Globus pallidus (tissue), 1 donor: Measurements from ENCODE around the gene TPGS1.

Source experiments
- DNase-seq: peaks from one replicate; pipeline ENCODE4 v3.0.0-alpha.2; 2015; ENCODE audit warnings: low spot score

Gene TPGS1

DNA sequence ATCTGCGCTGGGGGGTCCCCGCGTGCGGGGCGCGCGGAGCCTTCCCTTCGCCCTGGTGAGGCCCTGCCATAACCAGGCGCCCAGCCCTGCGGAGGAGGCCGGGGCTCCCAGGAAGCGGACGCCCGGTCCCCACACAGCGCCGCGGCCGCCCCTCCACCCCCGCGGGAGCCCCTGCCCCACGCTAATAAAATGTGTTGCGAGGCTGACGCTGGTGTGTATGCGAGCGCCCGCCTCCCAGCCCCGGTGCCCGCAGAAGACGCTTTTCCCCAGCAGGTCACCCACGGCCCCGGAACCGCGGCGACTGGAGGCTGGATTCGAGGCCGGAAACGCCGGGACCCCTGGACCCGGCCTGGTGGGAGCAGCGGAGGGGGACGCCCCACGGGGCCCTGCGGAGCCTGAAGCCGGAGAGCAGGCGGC is 12.2 kb downstream of the TPGS1 start:
- DNase-seq: no peak

DNA sequence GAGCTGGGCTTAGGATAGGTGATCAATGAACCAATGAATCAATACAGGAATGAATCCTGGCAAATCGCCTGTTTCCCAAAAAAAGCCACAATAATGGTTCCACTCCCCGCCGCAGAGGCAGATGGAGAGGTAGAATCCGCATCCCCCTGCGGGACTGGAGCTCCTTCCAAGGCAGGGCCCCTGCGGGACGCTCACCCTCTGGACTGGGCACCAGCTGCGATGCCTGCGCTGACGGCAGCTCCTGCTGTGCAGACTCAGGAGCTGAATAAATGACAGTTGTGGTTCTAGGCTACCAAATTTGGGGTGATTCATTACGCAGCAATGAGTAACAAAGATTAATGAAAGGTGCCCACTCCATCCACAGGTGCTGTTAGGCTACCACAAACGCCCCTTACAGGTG is 15.4 kb downstream of the TPGS1 start:
- DNase-seq: no peak

DNA sequence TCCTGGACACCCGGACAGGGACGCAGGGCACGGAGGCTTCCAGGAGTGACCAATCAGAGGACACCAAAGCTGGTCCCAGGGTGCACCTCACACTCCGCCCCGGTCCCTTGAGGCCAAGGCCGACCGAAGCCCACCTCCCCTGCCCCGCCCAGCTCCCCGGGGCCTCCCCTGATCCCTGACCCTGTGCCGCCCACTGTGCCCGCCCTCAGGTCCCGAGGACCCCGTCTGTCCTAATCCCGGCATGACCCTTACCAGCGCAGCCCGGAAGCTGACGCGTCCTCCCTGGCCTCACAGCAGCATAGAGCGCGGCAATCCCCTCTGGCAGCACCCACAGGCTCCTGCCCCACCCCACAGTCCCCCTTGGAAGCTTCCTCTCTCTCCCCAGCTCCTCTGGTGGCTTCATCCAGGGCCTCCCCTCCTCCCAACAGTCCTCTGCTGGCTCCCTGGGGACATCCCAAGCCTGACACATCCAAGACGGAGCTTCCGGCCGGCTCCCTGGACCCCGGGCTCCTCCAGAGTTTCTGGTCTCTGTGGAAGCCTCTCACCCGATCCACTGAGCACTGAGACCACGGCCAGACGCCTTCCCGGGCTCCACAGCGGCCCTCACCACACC is 16.9 kb downstream of the TPGS1 start:
- no peak for DNase-seq

DNA sequence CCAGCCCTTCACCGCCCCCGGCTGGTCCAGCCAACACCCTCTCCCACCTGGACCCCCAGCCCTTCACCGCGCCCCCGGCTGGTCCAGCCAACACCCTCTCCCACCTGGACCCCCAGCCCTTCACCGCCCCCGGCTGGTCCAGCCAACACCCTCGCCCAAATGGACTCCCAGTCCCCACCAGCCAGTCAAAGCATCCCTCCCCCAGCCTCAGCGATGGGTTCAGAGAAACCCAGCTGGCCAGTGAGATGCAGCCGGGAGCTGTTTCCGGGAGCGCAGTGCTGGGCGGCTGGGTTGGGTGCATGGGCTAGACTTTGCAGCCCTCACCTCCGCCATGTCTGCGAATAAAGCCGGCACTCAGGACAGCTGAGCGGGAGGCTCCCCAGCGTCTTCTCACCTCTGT is 17.7 kb downstream of the TPGS1 start:
- no peak for DNase-seq

DNA sequence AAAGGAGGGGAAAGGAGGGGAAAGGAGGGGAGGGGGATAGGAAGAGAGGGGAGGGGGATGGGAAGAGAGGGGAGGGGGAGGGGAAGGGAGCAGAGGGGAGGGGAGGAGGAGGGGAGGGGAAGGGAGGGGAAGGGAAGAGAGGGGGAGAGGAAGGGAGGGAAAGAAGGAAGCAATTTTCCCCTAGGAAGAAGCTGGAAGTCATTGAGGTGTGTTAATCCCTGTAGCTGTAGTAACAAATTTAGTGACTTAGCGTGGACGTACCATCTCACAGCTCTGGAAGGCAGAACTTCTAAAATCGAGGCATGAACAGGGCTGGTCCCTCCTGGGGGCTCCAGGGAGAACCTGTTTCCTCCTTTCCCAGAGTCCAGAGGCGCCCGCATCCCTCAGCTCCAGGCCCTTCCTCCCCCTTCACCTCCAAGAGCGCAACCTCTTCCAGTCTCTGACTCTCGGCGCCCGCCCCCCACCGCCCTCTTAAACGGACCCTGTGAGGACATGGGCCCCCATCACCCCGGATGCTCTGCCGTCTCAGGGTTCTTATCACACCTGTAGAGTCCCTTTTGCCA is 18.6 kb downstream of the TPGS1 start:
- no peak for DNase-seq

DNA sequence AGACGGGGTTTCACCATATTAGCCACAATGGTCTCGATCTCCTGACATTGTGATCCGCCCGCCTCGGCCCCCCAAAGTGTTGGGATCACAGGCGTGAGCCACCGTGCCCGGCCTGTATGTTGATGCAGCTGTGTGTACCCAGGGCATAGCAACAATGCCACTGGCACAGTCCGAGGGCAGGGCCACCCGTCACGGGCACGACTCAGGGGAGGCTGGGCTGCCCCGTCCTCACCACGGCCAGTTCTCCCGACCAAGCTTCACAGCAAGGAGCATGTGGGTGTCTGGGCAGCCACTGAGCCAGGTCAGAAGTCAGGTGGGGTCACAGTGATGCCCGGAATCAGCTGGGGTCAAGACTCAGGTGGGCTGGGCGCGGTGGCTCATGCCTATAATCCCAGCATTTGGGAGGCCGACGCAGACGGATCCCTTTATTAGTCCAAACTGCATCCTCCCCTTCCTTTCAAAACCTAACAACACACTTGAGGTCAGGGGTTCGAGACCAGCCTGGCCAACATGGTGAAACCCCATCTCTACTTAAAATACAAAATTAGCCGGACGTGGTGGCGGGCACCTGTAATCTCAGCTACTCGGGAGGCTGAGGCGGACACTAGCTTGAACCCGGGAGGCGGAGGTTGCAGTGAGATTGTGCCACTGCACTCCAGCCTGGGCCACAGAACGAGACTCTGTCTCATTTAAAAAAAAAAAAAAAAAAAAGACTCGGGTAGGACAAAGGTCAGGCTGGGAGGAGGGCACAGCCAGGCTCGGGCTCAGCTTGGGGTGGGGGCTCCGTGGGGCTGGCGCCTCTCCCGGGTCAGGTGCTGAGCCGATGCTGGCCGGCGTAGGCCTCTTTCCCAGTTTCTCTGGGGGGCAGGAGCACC is 23.1 kb downstream of the TPGS1 start:
- DNase-seq: no peak

DNA sequence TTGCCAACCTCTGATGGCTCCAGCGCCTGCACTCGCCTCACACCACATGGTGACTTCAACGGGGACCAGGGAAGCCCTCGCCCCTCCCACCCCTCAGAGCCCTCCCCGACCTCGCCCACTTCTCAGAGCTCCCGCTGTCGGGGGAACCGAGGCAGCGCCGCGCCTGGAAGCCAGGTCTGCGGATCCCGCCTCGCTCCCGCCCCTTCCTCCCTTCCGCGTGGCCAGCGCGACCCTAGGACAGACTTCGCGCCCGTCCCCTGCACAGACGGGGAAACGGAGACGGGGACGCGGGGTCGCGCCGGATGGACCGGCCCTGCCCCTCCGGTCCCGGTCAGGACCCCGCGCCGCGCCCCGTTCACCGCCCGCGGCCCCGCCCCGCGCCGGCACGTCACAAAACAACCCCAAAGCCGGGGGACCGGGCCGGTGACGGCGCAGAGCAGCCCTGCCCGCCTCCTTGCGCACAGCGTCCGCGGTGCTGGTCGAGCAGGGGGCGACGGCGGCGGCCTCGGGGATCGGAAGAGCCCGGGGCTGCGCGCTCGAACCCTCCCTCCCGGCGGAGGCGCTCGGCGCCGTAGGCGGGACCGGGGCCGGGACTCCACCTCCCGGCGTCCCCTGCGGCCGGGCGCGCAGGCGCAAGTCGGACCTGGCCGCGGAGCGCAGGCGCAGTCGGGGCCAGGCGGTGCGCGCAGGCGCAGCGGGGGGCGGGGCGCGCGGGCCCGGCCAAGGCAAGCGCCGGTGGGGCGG is 23.9 kb downstream of the TPGS1 start:
- peak; percentile 71 for DNase-seq

DNA sequence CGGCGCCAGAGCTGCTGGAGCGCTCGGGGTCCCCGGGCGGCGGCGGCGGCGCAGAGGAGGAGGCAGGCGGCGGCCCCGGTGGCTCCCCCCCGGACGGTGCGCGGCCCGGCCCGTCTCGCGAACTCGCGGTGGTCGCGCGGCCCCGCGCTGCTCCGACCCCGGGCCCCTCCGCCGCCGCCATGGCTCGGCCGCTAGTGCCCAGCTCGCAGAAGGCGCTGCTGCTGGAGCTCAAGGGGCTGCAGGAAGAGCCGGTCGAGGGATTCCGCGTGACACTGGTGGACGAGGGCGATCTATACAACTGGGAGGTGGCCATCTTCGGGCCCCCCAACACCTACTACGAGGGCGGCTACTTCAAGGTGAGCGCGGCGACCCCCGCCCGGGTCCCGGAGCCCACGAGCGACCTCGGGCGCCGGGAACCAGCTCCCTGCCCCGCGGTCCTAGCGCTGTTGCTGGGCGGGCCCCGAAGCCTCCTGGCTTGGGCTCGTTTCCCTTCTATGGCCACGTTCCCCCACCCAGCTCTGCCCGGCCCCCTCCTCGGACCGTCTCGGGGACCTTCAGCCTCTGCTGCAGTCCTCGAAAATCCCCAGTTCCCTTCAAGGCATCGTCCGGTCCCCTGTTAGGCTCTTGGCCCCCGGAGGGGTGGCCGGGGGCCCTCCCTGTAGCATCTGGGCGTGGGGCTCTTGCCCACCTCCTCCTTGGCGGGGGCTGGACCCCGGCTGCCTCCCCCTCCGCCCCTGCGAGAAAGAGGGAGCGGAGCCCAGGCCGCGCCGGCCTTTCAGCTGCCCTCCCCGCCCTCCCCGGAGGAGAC is 24.7 kb downstream of the TPGS1 start, which contains the start of gene CDC34:
CDC34 (plus strand) TSS at position 8 of the 808 bp plus-strand sequence; CDS start at position 180, 172 bp downstream.
- no peak for DNase-seq

DNA sequence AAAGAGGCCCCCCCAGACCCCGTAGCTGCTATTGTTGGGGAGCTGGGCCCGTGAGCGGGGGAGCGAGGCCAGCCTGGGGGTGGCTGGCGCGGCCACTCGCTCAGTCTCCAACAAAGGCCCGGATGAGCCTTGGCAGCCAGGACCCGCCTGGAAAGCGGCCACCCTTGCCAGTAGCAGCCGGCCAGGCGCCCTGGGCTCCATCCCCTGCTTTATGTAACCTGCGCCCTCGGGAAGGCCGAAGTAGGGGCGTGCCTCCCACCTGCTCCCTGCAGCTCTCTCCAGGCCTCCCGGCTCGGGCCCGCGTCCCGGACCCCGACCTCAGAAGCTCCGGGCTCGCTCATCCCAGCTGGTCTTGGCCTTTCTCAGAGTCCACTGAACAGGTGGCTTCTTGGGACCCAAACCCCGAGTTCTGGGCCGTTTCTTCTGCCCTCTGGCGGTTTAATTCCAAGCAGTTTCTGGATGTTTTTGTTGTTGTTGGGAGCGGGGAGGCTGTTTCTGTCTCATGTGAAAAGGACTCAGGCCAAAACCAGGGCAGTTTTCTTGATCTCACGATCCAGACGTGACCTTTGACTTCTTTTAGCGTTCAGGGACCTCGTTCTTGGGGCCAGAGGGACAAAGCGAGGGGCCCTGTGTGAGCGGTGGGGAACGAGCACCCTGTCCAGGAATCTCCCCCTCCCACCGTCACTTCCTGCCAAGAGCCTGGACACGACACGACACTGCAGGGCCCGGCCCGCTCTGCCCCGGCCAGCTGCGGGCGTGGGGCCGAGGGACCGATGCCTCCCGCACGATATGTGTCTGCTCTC is 25.5 kb downstream of the TPGS1 start:
- DNase-seq: peak; percentile 82

DNA sequence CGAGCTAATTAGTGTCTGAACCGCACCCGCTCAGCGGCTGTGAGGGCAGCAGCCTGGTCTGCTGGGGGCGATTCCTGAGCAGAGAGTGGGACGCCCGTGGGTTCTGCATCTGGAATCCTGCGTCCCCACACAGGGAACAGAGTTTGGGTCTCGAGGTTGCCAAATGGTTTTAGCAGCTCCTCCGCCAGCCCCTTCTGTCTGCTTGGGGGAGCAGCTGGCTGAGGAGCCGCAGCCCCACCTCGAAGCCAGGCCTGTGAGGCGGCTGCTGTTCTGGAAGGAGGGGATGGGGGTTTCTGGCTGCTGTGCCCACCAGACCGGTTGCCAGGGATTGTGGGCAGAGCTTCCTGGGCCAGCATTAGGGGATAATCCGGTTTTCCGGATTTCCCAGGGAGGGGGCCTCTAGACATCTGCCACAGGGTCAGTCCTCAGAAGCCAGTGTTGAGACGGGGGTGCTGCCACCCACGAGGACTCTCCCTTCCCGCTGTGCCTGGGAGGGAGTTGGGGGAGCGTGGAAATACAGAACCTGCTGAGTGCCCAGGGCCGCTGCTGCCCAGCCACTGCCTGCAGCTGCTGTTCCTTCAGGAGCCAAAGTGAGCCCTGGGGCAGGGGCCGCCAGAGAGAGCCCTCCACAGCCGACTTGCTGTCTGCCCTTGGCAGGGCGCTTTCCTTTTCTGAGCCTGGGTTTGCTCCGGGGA is 26.2 kb downstream of the TPGS1 start:
- DNase-seq: no peak

DNA sequence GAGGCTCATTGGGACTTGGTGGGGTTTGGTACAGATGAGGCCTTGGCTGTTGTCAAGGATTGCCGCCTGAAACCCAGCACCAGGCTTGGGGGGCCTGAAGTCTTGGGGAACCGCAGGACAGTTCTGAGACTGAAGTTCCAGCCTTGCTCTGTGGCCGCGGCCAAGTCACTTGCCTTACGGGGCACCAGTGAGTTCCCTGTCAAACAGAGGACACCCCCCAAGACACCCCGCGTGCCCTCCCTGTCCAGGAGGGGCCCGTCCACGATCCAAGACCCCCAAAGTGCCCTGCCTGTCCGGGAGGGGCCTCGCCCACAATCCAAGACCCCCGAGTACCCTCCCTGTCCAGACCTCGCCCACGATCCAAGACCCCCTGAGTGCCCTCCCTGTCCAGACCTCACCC is 26.8 kb downstream of the TPGS1 start:
- no peak for DNase-seq

DNA sequence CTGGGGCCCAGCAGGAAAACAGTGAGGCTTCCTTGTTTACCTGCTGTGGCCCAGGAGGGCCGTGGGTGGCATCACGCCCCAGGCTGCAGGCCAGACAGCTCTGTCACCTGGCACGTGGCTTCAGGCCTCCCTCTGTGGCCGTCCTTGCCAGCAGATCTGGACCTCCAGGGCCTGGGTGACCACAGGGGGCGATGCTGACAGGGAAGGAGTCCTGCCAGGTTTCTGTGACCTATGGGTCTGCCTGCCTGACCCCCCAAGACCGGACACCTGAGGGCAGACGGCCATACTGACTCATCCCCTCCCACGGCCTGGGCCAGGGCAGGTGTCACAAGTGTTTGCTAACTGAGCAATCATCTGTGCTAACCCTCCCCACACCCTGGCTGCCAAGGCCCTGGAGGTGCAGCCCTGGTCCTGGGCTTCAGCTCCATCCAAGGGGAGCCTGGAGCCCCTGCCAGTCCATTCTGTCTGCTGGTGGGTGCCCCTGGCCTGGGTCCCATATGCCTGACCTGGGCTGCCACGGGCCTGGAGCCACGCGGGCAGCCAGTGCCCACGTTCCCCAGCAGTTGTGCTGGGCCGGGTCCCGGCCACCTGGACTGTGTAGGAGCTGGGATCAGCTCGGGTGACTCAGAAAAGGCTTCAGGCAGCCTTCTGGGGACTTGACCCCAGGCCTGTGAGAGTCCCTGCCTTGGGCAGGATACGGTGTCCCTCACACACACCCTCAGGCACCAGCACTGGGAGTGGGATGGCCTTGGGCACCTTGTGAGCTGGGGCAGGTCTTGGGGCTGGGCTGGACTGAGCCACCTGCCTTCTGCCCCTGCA is 27.9 kb downstream of the TPGS1 start:
- no peak for DNase-seq

DNA sequence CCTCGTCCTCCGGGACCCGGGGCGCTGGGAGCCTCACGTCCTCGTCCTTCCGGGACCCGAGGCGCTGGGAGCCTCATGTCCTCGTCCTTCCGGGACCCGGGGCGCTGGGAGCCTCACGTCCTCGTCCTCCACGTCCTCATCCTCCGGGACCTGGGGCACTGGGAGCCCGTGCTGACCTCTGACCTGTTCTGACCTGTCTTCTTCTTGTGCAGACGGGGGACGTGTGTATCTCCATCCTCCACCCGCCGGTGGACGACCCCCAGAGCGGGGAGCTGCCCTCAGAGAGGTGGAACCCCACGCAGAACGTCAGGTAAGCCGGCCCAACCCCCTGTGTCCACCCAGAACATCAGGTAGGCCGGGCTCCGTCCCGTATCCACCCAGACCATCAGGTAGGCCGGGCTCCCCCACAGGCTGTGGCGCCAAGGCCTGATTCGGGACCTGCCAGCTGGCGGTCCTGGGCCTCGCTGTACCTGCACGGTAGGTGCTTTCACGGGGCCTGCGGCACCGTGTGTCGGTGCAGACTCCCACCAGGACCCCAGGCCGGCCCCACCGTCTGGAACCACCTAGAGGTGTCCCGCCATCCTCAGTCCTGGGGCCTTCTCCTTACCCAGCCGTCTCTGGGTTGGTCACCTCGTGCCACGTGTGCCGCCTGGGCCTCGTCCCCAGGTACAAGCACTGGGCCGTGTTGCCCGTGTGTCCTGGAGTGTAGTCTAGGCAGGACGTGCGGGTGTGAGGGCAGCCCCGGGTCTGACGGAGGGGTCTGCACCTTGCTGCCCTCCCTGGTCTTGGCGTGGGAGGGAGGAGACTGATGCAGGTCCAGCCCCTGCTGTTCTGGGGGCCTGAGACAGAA is 29.0 kb downstream of the TPGS1 start:
- DNase-seq: no peak

DNA sequence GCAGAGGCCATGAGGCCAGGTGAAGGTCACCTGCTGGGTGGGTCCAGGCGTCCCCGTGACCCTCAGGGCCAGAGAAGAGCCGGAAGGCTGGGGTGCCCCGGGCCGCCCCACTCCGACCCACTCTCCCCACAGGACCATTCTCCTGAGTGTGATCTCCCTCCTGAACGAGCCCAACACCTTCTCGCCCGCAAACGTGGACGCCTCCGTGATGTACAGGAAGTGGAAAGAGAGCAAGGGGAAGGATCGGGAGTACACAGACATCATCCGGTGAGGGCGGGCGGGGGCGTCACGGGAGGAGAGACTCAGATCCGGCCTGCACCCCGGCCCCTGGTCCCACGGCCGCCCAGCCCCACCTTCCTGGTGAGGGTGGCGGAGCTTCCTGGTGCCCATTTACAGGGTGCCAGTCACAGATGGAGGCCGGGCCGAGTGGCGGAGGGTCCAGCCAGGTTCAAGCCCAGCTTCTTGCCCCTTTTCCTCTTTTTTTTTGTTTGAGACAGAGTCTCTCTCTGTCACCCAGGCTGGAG is 29.6 kb downstream of the TPGS1 start:
- DNase-seq: no peak

DNA sequence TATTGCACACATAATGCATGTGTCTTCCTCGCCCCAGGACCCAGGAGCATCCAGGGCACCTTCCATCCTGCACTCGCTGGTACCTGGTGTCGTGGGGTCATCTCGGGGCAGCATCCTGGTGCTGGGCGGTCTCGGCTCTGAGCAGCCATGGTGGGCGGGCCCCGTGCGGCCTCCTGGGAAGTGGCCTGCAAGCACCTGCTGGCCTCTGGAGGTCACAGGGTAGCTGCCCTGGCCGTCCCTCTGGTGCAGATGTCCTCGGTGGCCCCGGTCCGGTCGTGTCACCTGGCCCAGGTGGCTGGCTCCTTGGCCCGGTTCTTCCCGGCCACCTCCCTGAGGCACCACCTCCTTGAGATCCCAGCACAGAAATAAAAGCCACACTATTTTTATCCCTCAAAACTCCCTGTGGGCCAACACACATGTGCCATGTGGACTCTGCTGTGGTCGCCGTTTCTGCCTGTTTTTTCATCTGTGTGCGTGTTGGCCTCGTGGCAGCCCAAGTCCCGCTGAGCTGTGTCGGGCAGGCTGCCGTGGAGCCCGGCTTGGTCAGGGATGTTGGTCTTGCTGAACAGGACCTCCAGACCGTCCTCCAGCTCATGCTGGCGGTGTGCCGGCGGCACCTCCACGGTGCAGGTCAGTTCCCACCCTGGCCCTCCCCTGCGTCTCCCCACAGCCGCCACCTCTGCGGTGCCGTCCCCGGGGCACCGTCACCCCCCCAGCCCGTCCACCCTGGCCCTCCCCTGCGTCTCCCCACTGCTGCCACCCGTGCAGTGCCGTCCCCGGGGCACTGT is 31.5 kb downstream of the TPGS1 start:
- no peak for DNase-seq

DNA sequence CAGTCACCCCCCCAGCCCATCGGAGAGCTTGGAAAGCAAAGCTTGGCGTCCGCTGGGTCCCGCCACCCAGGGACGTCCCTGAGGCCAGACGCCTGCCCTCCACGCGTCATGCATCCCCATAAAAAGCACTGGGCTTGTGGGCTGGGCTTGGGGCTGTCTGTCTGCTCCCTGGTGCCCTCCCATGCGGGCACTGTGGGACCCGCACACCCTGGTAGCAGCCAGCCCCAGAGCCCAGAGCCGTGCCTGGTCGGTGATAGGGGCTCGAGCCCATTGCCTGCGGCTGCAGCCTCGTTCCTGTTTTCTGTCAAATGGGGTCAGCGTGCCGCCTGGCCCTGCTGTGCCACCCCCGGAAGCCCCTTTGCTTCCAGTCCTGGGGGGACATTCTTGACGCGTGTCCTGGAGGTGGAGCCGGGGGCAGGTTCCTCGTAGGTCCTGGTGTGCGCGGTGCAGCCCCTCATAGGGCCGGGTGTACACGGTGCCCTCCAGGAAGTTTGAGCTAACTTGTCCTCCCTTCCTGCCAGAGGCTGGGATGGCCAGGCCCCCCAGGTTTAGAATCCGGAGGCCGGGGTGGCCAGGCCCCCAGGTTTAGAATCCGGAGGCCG is 32.2 kb downstream of the TPGS1 start:
- DNase-seq: no peak
